CD8-positive, alpha-beta memory T cell (primary cell): Measurements from ENCODE around the gene KCNK7. TPM values are rescaled to one million over a fixed set of nuclear protein-coding genes. Genes with fewer than 3 reads are reported as not detected.

Source experiments
- CTCF ChIA-PET: fragments of 350-600 bp; sonication (Branson Sonifier 250); formaldehyde crosslinking; loops from one replicate; lab custom pipeline; 2021; ENCODE audit warnings: antibody characterized with exemption; lab: Charles Lee
- POLR2A ChIA-PET: fragments of 350-600 bp; sonication (Branson Sonifier 250); formaldehyde crosslinking; loops from one replicate; lab custom pipeline; 2021; ENCODE audit warnings: antibody characterized with exemption; lab: Charles Lee
- DNase-seq, 5 donors: peaks; one replicate each; pipeline versions ENCODE4 v3.0.0 to v3.0.0-alpha.2; 2020 to 2022; ENCODE audit warnings: mixed read lengths in 1 of 5
- H3K27ac ChIP-seq: one replicate; pipeline ENCODE4 v1.7.0; 2013; ENCODE audit warnings: low read depth, mild to moderate bottlenecking, low read length, moderate library complexity
- H3K27me3 ChIP-seq: 2 replicates; pipeline ENCODE4 v1.7.0; 2013; ENCODE audit warnings: low read length, mild to moderate bottlenecking; ENCODE audit not compliant: insufficient read depth, poor library complexity, severe bottlenecking
- H3K36me3 ChIP-seq: 2 replicates; pipeline ENCODE4 v1.7.0; 2013; ENCODE audit warnings: mild to moderate bottlenecking, low read length, moderate library complexity; ENCODE audit not compliant: insufficient read depth
- H3K4me1 ChIP-seq: 2 replicates; pipeline ENCODE4 v1.7.0; 2013; ENCODE audit warnings: mild to moderate bottlenecking, low read length, moderate library complexity; ENCODE audit not compliant: insufficient read depth
- H3K4me3 ChIP-seq: 2 replicates; pipeline ENCODE4 v1.7.0; 2013; ENCODE audit warnings: mild to moderate bottlenecking, low read length
- H3K9me3 ChIP-seq: 2 replicates; pipeline ENCODE4 v1.7.0; 2013; ENCODE audit warnings: mild to moderate bottlenecking, low read length
- H3K27ac Mint-ChIP-seq, 8 donors: one replicate each; pipeline ENCODE4 v1.8.0; 2020 to 2021; ENCODE audit warnings: mixed read lengths in 8 of 8, mild to moderate bottlenecking in 6 of 8, inconsistent platforms in 3 of 8, moderate library complexity in 3 of 8
- H3K27me3 Mint-ChIP-seq, 2 donors: one replicate each; pipeline ENCODE4 v1.8.0; 2020 to 2021; ENCODE audit warnings: mixed read lengths in 2 of 2, mild to moderate bottlenecking in 1 of 2, moderate library complexity in 1 of 2
- H3K36me3 Mint-ChIP-seq, 3 donors: one replicate each; pipeline ENCODE4 v1.8.0; 2020 to 2021; ENCODE audit warnings: mixed read lengths in 3 of 3, inconsistent platforms in 1 of 3, mild to moderate bottlenecking in 1 of 3
- H3K4me1 Mint-ChIP-seq, 3 donors: one replicate each; pipeline ENCODE4 v1.8.0; 2020 to 2021; ENCODE audit warnings: mixed read lengths in 3 of 3, inconsistent platforms in 1 of 3, mild to moderate bottlenecking in 1 of 3
- H3K4me3 Mint-ChIP-seq, 7 donors: one replicate each; pipeline ENCODE4 v1.8.0; 2020 to 2021; ENCODE audit warnings: mixed read lengths in 7 of 7, mild to moderate bottlenecking in 6 of 7, moderate library complexity in 4 of 7, inconsistent platforms in 2 of 7
- H3K9me3 Mint-ChIP-seq, 5 donors: one replicate each; pipeline ENCODE4 v1.8.0; 2020 to 2022; ENCODE audit warnings: mixed read lengths in 5 of 5, mild to moderate bottlenecking in 3 of 5, moderate library complexity in 2 of 5, inconsistent platforms in 1 of 5
- polyA plus RNA-seq: library from polyadenylated mRNA; unstranded; fragments of 300-500 nt; fragmentation: Illumina TruSeq; gene quantifications from one replicate; pipeline ENCODE4 v1.2.3, GENCODE V29; 2021
- total RNA-seq, 2 experiments: library from RNA; stranded (reverse); gene quantifications; one replicate each; pipeline ENCODE4 v1.2.3, GENCODE V29; 2021

Gene KCNK7
- total and polyA plus RNA-seq, 3 experiments from 2014 or later = 0.59 to 0.64 TPM; not detected in 1

DNA sequence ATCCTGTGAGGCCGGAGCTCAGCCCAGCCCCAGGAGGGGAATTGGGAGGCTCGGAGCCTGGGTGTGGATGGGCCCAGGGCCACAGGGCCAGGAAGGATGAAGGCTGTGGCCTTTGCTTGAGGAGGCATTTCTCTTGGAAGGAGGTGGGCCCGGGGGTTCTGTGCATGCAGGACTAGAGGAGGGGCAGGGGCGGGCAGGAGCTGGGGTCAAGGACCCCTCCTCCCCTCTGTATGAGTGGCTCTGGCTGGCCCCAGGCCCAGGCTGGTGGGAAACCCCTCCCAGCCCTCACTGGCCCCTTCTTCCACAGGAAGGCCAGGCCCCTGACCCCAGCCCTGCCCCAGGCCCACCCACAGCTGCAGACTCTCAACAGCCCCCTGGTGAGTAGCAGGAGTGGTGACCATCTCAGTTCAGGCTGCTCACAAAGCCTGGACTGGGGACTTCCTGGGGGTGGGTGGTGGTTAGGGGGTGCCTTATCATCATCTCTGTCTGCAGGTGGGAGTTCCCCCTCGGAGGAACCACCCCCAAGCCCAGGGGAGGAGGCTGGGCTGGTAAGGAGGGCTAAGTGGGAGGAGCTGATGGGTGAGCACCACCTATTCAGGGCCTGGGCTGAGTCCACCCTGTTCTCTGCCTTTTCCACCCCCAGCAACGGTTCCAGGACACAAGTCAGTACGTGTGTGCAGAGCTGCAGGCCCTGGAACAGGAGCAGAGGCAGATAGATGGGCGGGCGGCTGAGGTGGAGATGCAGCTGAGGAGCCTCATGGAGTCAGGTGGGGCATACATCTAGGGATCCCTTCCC lies 6.0 kb downstream of the KCNK7 start:
- no peaks in the 10 kb centered on the region for H3K9me3 Mint-ChIP-seq
- Histone ChIP-seq H3K27me3 (no peaks in the 10 kb centered on the region), H3K27ac (no peak overlapping the region)

GRCh38 chr11:65588199-65589054 lies 7.2 kb downstream of the KCNK7 start:
- H3K27me3 ChIP-seq = no peaks in the 10 kb centered on the region
- DNase-seq = peak; percentile 63 to 88 (median 75)
- ChIA-PET CTCF (interaction anchor here (0.7 to 11.9 kb wide), 17 partner anchors 9 to 434 kb away, joined by 3 to 258 read pairs (median 4); partner anchors contain the start of genes EHBP1L1, FAM89B, SCYL1 and SIPA1), POLR2A (interaction anchor here (0.6 to 4.7 kb wide), 7 partner anchors 12 to 111 kb away, joined by 3 to 32 read pairs (median 4); partner anchors contain the start of gene EHBP1L1)
- peak overlapping the region in 4 of 7 donors; percentile 19 to 57 (median 40) for H3K4me3 Mint-ChIP-seq
- peaks cover 17% of the 10 kb centered on the region for H3K4me1 ChIP-seq
- H3K4me3 ChIP-seq = no peak overlapping the region
- no peaks in the 10 kb centered on the region for H3K9me3 Mint-ChIP-seq
- peaks cover 11% of the 10 kb centered on the region for H3K36me3 ChIP-seq
- H3K4me1 Mint-ChIP-seq = peaks cover 18 to 29% (median 23%) of the 10 kb centered on the region in 3 donors
- H3K27me3 Mint-ChIP-seq = no peaks in the 10 kb centered on the region
- H3K36me3 Mint-ChIP-seq = peaks cover 0 to 56% (median 1%) of the 10 kb centered on the region in 3 donors
- no peaks in the 10 kb centered on the region for H3K9me3 ChIP-seq
- H3K27ac Mint-ChIP-seq = peak overlapping the region; percentile 81 to 97 (median 88)
- H3K27ac ChIP-seq = no peak overlapping the region

More for the DNA sequence above, 6.0 kb downstream of the KCNK7 start:
- no peak overlapping the region for H3K4me3 ChIP-seq
- no peaks in the 10 kb centered on the region for H3K27me3 Mint-ChIP-seq
- peaks cover 0 to 49% (median 1%) of the 10 kb centered on the region in 3 donors for H3K36me3 Mint-ChIP-seq
- H3K4me3 Mint-ChIP-seq = no peak overlapping the region
- H3K4me1 ChIP-seq = peaks cover 17% of the 10 kb centered on the region
- H3K4me1 Mint-ChIP-seq = peaks cover 16 to 32% (median 23%) of the 10 kb centered on the region in 3 donors
- peak in 1 of 5 donors; percentile 27 for DNase-seq
- ChIA-PET CTCF (interaction anchor here (1.5 to 11.9 kb wide), 7 partner anchors 8 to 173 kb away, joined by 4 to 258 read pairs (median 24); partner anchors contain the start of genes EHBP1L1, FAM89B and ZNRD2), POLR2A (interaction anchor here (0.9 kb wide), 1 partner anchor 49 kb away, joined by 3 read pairs; no protein-coding TSS in a partner anchor)
- no peaks in the 10 kb centered on the region for H3K9me3 ChIP-seq
- peak overlapping the region in 3 of 8 donors; percentile 23 to 95 (median 88) for H3K27ac Mint-ChIP-seq
- peaks cover 11% of the 10 kb centered on the region for H3K36me3 ChIP-seq

- CTCF ChIA-PET = interaction anchor here (1.2 to 11.9 kb wide), 7 partner anchors 7 to 74 kb away, joined by 4 to 258 read pairs (median 24); partner anchors contain the start of genes EHBP1L1, FAM89B and ZNRD2
- Mint-ChIP-seq H3K27ac (peak overlapping the region in 6 of 8 donors; percentile 11 to 83 (median 74)), H3K9me3 (no peaks in the 10 kb centered on the region), H3K4me3 (no peak overlapping the region), H3K36me3 (peaks cover 4 to 63% (median 5%) of the 10 kb centered on the region in 3 donors), H3K4me1 (peaks cover 18 to 31% (median 23%) of the 10 kb centered on the region in 3 donors), H3K27me3 (no peaks in the 10 kb centered on the region)
- Histone ChIP-seq H3K9me3 (no peaks in the 10 kb centered on the region), H3K27me3 (no peaks in the 10 kb centered on the region), H3K4me1 (peaks cover 17% of the 10 kb centered on the region), H3K27ac (no peak overlapping the region), H3K36me3 (peaks cover 14% of the 10 kb centered on the region), H3K4me3 (no peak overlapping the region)
- POLR2A ChIA-PET = interaction anchor here (0.8 to 4.7 kb wide), 2 partner anchors 10 to 61 kb away, joined by 3 to 32 read pairs; partner anchors contain the start of genes EHBP1L1 and SCYL1
- no peak for DNase-seq
Observed at GRCh38 chr11:65586676-65587075, 8.9 kb downstream of the KCNK7 start.

GRCh38 chr11:65586247-65586630 lies 9.4 kb downstream of the KCNK7 start:
- H3K27me3 ChIP-seq = no peaks in the 10 kb centered on the region
- DNase-seq = no peak
- H3K4me1 ChIP-seq = peaks cover 17% of the 10 kb centered on the region
- no peak overlapping the region for H3K4me3 ChIP-seq
- Mint-ChIP-seq H3K27ac (peak overlapping the region in 7 of 8 donors; percentile 11 to 83 (median 70)), H3K4me3 (no peak overlapping the region), H3K9me3 (no peaks in the 10 kb centered on the region), H3K4me1 (peaks cover 18 to 32% (median 23%) of the 10 kb centered on the region in 3 donors), H3K36me3 (peaks cover 4 to 63% (median 5%) of the 10 kb centered on the region in 3 donors), H3K27me3 (no peaks in the 10 kb centered on the region)
- peaks cover 16% of the 10 kb centered on the region for H3K36me3 ChIP-seq
- POLR2A ChIA-PET = interaction anchor here (0.8 to 4.7 kb wide), 2 partner anchors 10 to 61 kb away, joined by 3 to 32 read pairs; partner anchors contain the start of genes EHBP1L1 and SCYL1
- H3K9me3 ChIP-seq = no peaks in the 10 kb centered on the region
- no peak overlapping the region for H3K27ac ChIP-seq
- CTCF ChIA-PET = interaction anchor here (1.2 to 11.9 kb wide), 6 partner anchors 8 to 74 kb away, joined by 4 to 258 read pairs (median 34); partner anchors contain the start of genes EHBP1L1, FAM89B and ZNRD2

GRCh38 chr11:65585396-65586246 lies 10.0 kb downstream of the KCNK7 start:
- Histone ChIP-seq H3K4me1 (peaks cover 17% of the 10 kb centered on the region), H3K27me3 (no peaks in the 10 kb centered on the region), H3K9me3 (no peaks in the 10 kb centered on the region), H3K36me3 (peaks cover 20% of the 10 kb centered on the region), H3K4me3 (no peak overlapping the region), H3K27ac (no peak overlapping the region)
- CTCF ChIA-PET = interaction anchor here (1.2 to 11.9 kb wide), 6 partner anchors 8 to 73 kb away, joined by 4 to 258 read pairs (median 34); partner anchors contain the start of genes EHBP1L1, FAM89B and ZNRD2
- Mint-ChIP-seq H3K4me1 (peaks cover 18 to 32% (median 23%) of the 10 kb centered on the region in 3 donors), H3K9me3 (no peaks in the 10 kb centered on the region), H3K4me3 (no peak overlapping the region), H3K27ac (peak overlapping the region in 4 of 8 donors; percentile 11 to 79 (median 60)), H3K36me3 (peaks cover 4 to 66% (median 5%) of the 10 kb centered on the region in 3 donors), H3K27me3 (no peaks in the 10 kb centered on the region)
- POLR2A ChIA-PET = interaction anchor here (0.8 to 4.7 kb wide), 2 partner anchors 9 to 60 kb away, joined by 3 to 32 read pairs; partner anchors contain the start of genes EHBP1L1 and SCYL1
- no peak for DNase-seq

GRCh38 chr11:65584723-65585171 lies 10.9 kb downstream of the KCNK7 start:
- Histone ChIP-seq H3K4me3 (no peak overlapping the region), H3K9me3 (no peaks in the 10 kb centered on the region), H3K27ac (no peak overlapping the region), H3K36me3 (peaks cover 20% of the 10 kb centered on the region), H3K27me3 (no peaks in the 10 kb centered on the region), H3K4me1 (peaks cover 17% of the 10 kb centered on the region)
- no peak overlapping the region for H3K4me3 Mint-ChIP-seq
- H3K27me3 Mint-ChIP-seq = no peaks in the 10 kb centered on the region
- no peaks in the 10 kb centered on the region for H3K9me3 Mint-ChIP-seq
- POLR2A ChIA-PET = interaction anchor here (4.7 kb wide), 1 partner anchor 8 kb away, joined by 32 read pairs; the partner anchor contains the start of gene EHBP1L1
- H3K36me3 Mint-ChIP-seq = peaks cover 3 to 65% (median 5%) of the 10 kb centered on the region in 3 donors
- DNase-seq = no peak
- H3K27ac Mint-ChIP-seq = no peak overlapping the region
- H3K4me1 Mint-ChIP-seq = peaks cover 21 to 38% (median 23%) of the 10 kb centered on the region in 3 donors
- CTCF ChIA-PET = interaction anchor here (1.1 to 11.9 kb wide), 3 partner anchors 7 to 43 kb away, joined by 4 to 258 read pairs (median 66); partner anchors contain the start of gene EHBP1L1
